ENCODE measurements around the gene TIMMDC1.

GRCh38 chr3:119571230-119571629, 72.9 kb downstream of the TIMMDC1 start:
- TF ChIP-seq, protein P1, sequence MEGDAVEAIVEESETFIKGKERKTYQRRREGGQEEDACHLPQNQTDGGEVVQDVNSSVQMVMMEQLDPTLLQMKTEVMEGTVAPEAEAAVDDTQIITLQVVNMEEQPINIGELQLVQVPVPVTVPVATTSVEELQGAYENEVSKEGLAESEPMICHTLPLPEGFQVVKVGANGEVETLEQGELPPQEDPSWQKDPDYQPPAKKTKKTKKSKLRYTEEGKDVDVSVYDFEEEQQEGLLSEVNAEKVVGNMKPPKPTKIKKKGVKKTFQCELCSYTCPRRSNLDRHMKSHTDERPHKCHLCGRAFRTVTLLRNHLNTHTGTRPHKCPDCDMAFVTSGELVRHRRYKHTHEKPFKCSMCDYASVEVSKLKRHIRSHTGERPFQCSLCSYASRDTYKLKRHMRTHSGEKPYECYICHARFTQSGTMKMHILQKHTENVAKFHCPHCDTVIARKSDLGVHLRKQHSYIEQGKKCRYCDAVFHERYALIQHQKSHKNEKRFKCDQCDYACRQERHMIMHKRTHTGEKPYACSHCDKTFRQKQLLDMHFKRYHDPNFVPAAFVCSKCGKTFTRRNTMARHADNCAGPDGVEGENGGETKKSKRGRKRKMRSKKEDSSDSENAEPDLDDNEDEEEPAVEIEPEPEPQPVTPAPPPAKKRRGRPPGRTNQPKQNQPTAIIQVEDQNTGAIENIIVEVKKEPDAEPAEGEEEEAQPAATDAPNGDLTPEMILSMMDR (IDR thresholded peaks at IDR 0.05 in 8 of 11, conservative IDR thresholded peaks at IDR 0.05 in 3 of 11), result no peak
- TF ChIP-seq POLR2A (IDR thresholded peaks at IDR 0.05) (no peak), POLR2AphosphoS5 (IDR thresholded peaks at IDR 0.05) (no peak)

All from spleen (tissue), 7 donors.